ENCODE data around the gene C22orf39. TPM values are rescaled to one million over a fixed set of nuclear protein-coding genes. Genes with fewer than 3 reads are reported as not detected.

C22orf39 gene
- total RNA-seq, 1 experiment from 2014 or later = 26.5 TPM

DNA sequence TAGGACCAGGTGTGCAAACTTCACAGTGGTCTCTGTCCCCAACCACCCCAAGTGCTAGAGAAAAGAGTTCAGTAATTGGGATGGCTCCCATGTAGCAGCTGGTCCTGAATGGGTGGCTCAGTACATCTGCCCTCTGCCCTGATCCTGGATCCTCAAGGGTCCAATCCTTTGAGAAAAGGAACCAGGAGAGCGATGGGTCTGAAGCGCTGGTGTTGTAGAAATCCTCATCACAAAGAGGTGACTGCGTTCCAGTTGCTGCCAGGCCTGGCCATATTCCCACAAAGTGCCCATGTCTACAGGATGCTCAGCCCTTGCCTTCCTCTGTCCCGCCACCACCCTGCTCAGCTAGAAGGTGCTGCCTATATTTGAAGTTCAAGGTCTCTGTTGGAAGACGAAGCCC is 6.2 kb upstream of the C22orf39 start (continued):
- TF ChIP-seq, protein P1, sequence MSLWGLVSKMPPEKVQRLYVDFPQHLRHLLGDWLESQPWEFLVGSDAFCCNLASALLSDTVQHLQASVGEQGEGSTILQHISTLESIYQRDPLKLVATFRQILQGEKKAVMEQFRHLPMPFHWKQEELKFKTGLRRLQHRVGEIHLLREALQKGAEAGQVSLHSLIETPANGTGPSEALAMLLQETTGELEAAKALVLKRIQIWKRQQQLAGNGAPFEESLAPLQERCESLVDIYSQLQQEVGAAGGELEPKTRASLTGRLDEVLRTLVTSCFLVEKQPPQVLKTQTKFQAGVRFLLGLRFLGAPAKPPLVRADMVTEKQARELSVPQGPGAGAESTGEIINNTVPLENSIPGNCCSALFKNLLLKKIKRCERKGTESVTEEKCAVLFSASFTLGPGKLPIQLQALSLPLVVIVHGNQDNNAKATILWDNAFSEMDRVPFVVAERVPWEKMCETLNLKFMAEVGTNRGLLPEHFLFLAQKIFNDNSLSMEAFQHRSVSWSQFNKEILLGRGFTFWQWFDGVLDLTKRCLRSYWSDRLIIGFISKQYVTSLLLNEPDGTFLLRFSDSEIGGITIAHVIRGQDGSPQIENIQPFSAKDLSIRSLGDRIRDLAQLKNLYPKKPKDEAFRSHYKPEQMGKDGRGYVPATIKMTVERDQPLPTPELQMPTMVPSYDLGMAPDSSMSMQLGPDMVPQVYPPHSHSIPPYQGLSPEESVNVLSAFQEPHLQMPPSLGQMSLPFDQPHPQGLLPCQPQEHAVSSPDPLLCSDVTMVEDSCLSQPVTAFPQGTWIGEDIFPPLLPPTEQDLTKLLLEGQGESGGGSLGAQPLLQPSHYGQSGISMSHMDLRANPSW (CRISPR knock-in tag; conservative IDR thresholded peaks at IDR 0.05; ENCODE audit: low read depth) = no peak
- no peak for TF ChIP-seq ZNF423 (CRISPR knock-in tag; IDR thresholded peaks at IDR 0.05)

DNA sequence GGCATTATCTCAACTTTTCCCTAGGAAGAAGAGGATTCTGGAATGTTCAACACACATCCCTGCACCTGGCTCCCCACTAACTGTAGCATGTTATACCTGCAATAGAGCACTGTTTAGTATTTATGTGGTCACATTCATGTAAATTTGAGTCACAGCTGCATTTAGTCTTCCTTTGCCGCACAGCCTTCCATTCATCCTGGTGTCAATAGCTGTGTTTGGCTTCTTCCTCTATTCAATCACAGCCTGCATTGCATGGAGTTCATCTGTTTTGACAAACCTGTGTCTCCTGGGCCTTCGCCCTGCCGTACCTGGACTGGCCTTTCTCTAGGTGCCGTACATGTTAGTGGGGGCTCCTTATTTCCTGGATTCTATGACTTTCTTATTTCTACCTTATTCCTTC is 4.1 kb upstream of the C22orf39 start:
- TF ChIP-seq ZNF416 (CRISPR knock-in tag; IDR thresholded peaks at IDR 0.05) (no peak), NFE2L1 (CRISPR knock-in tag; IDR thresholded peaks at IDR 0.05) (no peak), MYBL2 (CRISPR knock-in tag; IDR thresholded peaks at IDR 0.05) (no peak), GTF2I (CRISPR knock-in tag; conservative IDR thresholded peaks at IDR 0.05) (no peak), TEAD4 (CRISPR knock-in tag; IDR thresholded peaks at IDR 0.05) (no peak), ZNF423 (CRISPR knock-in tag; IDR thresholded peaks at IDR 0.05) (no peak), ATF1 (CRISPR knock-in tag; IDR thresholded peaks at IDR 0.05) (no peak)
- TF ChIP-seq, protein P1 (CRISPR knock-in tag; conservative IDR thresholded peaks at IDR 0.05; ENCODE audit: low read depth) = no peak
- TF ChIP-seq, protein P2, sequence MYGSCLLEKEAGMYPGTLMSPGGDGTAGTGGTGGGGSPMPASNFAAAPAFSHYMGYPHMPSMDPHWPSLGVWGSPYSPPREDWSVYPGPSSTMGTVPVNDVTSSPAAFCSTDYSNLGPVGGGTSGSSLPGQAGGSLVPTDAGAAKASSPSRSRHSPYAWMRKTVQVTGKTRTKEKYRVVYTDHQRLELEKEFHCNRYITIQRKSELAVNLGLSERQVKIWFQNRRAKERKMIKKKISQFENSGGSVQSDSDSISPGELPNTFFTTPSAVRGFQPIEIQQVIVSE (CRISPR knock-in tag; IDR thresholded peaks at IDR 0.05; ENCODE audit: borderline replicate concordance) = no peak
- TF ChIP-seq, protein P3, sequence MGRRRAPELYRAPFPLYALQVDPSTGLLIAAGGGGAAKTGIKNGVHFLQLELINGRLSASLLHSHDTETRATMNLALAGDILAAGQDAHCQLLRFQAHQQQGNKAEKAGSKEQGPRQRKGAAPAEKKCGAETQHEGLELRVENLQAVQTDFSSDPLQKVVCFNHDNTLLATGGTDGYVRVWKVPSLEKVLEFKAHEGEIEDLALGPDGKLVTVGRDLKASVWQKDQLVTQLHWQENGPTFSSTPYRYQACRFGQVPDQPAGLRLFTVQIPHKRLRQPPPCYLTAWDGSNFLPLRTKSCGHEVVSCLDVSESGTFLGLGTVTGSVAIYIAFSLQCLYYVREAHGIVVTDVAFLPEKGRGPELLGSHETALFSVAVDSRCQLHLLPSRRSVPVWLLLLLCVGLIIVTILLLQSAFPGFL (CRISPR knock-in tag; IDR thresholded peaks at IDR 0.05; ENCODE audit: borderline replicate concordance) = no peak
- TF ChIP-seq, protein P4, sequence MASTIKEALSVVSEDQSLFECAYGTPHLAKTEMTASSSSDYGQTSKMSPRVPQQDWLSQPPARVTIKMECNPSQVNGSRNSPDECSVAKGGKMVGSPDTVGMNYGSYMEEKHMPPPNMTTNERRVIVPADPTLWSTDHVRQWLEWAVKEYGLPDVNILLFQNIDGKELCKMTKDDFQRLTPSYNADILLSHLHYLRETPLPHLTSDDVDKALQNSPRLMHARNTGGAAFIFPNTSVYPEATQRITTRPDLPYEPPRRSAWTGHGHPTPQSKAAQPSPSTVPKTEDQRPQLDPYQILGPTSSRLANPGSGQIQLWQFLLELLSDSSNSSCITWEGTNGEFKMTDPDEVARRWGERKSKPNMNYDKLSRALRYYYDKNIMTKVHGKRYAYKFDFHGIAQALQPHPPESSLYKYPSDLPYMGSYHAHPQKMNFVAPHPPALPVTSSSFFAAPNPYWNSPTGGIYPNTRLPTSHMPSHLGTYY (CRISPR knock-in tag; IDR thresholded peaks at IDR 0.05) = no peak
- H3K9me3 Mint-ChIP-seq = no peaks in the 10 kb centered on the region

DNA sequence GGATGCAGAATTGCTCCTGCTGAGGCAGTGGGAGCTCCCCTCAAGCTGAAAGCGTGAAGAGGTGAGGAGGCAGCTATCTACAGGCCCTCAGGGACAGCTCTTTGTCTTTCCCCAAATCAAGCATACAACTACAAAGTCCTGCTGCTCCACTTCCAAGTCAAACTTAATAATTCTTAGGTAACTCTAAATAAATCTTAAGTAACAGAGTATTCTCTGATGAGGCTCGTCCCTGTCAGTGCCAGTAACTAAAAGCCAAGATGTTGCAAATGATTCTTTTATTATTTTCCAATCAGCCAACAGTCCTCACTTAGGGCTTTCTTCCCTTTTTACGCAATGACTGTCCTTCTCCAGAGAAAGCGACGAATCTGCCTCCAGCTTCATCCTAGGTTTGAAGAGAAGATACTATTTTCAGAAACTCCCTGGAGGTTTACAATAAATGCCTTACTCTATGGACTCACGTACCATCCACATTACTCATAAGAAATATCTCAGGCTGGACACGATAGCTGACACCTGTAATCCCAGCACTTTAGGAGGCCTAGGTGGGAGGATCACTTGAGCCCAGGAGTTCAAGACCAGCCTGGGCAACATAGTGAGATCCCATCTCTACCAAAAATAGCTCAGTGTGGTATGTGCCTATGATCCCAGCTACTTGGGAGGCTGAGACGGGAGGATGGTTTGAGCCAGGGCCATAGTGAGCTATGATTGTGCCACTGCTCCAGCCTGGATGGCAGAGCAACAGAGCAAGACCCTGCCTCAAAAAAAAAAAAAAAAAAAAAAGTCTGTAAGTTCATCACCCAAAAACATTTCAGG is 3.1 kb upstream of the C22orf39 start:
- TF ChIP-seq HMGA2 (CRISPR knock-in tag; IDR thresholded peaks at IDR 0.05) = no peak
- TF ChIP-seq ZNF121 (CRISPR knock-in tag; IDR thresholded peaks at IDR 0.05) = peak; percentile 79
- POLR2A ChIA-PET = no interaction called here
- Mint-ChIP-seq H3K4me3 (no peak overlapping the region), H3K36me3 (peaks cover 41% of the 10 kb centered on the region), H3K9me3 (no peaks in the 10 kb centered on the region), H3K4me1 (peaks cover 16% of the 10 kb centered on the region), H3K27me3 (ENCODE audit: low read depth) (peaks cover 8% of the 10 kb centered on the region), H3K27ac (no peak overlapping the region)
- CTCF ChIA-PET = interaction anchor here (0.7 kb wide), 1 partner anchor 181 kb away, joined by 4 read pairs; no protein-coding TSS in a partner anchor
- no peak for DNase-seq (ENCODE audit: low spot score)
- ATAC-seq = no peak

More for the DNA sequence above, 4.1 kb upstream of the C22orf39 start:
- Mint-ChIP-seq H3K36me3 (peaks cover 49% of the 10 kb centered on the region), H3K4me1 (peaks cover 11% of the 10 kb centered on the region), H3K27me3 (ENCODE audit: low read depth) (peaks cover 4% of the 10 kb centered on the region), H3K27ac (no peak overlapping the region), H3K4me3 (no peak overlapping the region)
- ChIA-PET POLR2A (no interaction called here), CTCF (no interaction called here)
- no peak for ATAC-seq
- no peak for DNase-seq (ENCODE audit: low spot score)
